ENCODE data around the gene FBXO42.

DNA sequence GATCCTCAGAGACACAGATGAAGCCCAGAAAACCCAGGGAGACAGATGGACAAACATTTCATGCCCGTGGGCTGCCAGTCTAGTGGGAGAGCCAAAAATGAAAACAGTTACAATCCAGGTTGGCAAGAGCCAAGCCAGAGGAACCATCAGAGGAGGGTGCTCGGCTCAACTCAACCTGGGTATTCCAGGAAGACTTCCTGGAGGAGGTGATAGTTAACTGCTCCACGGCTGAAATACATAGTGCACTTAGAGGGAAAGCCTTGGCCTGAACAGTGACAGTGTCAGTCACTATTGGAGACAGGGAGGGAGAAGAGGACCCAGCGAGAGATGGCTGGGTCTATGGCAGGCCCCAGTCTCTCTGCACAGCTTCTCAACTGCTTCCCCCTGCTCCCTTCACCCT is 141.7 kb downstream of the FBXO42 start:
- no peak for TF ChIP-seq CTCF (IDR thresholded peaks at IDR 0.05)
- no peak for TF ChIP-seq POLR2A (IDR thresholded peaks at IDR 0.05)

Measured in right lobe of liver (tissue), 4 donors.